OCI-LY1 (cell line): ENCODE data around the gene NBPF3.

Experiments
- H2AFZ ChIP-seq: fragments of 200-600 bp; sonication (generic), shearing (Covaris generic); 2 replicates; pipeline ENCODE4 v1.6.0; 2014; ENCODE audit warnings: antibody characterized with exemption, mild to moderate bottlenecking, low read length
- H3F3A ChIP-seq: fragments of 200-600 bp; sonication (generic), shearing (Covaris generic); 2 replicates; pipeline ENCODE4 v1.6.0; 2014; ENCODE audit warnings: mild to moderate bottlenecking, antibody characterized with exemption, low read length, moderate library complexity; ENCODE audit not compliant: insufficient read depth
- H3K27ac ChIP-seq: fragments of 200-600 bp; sonication (generic); 2 replicates; pipeline ENCODE4 v1.5.1; 2014; ENCODE audit warnings: low read length, mixed run types, mild to moderate bottlenecking, low read depth; ENCODE audit not compliant: poor library complexity, severe bottlenecking
- H3K27me3 ChIP-seq: fragments of 200-600 bp; sonication (generic); 2 replicates; pipeline ENCODE4 v1.6.0; 2014; ENCODE audit warnings: antibody characterized with exemption, mild to moderate bottlenecking, low read length, moderate library complexity; ENCODE audit not compliant: insufficient read depth
- H3K36me3 ChIP-seq: fragments of 200-600 bp; sonication (generic); 2 replicates; pipeline ENCODE4 v1.6.1; 2014; ENCODE audit warnings: mild to moderate bottlenecking, antibody characterized with exemption, low read length, moderate library complexity, mixed read lengths; ENCODE audit not compliant: insufficient read depth
- H3K4me1 ChIP-seq: fragments of 200-600 bp; sonication (generic); 2 replicates; pipeline ENCODE4 v1.5.1; 2014; ENCODE audit warnings: mild to moderate bottlenecking, low read length, moderate library complexity; ENCODE audit not compliant: insufficient read depth, severe bottlenecking
- H3K4me2 ChIP-seq: fragments of 200-600 bp; sonication (generic), shearing (Covaris generic); 2 replicates; pipeline ENCODE4 v1.6.1; 2014; ENCODE audit warnings: low read length
- H3K4me3 ChIP-seq: fragments of 200-600 bp; sonication (generic); 2 replicates; pipeline ENCODE4 v1.5.1; 2014; ENCODE audit warnings: low read length, low read depth, mild to moderate bottlenecking, mixed read lengths; ENCODE audit not compliant: poor library complexity, severe bottlenecking
- H3K79me2 ChIP-seq: fragments of 200-600 bp; shearing (Covaris generic); 2 replicates; pipeline ENCODE4 v1.6.1; 2016; ENCODE audit warnings: mixed run types, low read length, mixed read lengths; ENCODE audit not compliant: insufficient read depth
- H3K9ac ChIP-seq: fragments of 200-600 bp; sonication (generic), shearing (Covaris generic); 2 replicates; pipeline ENCODE4 v1.6.1; 2014; ENCODE audit warnings: mild to moderate bottlenecking, low read length, mixed read lengths
- H3K9me2 ChIP-seq: fragments of 200-600 bp; sonication (generic), shearing (Covaris generic); 2 replicates; pipeline ENCODE4 v1.6.1; 2014; ENCODE audit warnings: low read depth, mild to moderate bottlenecking, low read length, mixed read lengths
- H3K9me3 ChIP-seq: fragments of 200-600 bp; shearing (Covaris generic); 2 replicates; pipeline ENCODE4 v1.6.1; 2014; ENCODE audit warnings: low read length, mixed read lengths
- H4K20me1 ChIP-seq: fragments of 200-600 bp; sonication (generic), shearing (Covaris generic); 2 replicates; pipeline ENCODE4 v1.6.0; 2016; ENCODE audit warnings: mild to moderate bottlenecking, low read length; ENCODE audit not compliant: insufficient read depth
- CTCF ChIP-seq: fragments of 200-600 bp; sonication (generic), shearing (Covaris generic); IDR thresholded peaks from 2 replicates; pipeline ENCODE4 v1.5.1; 2017; ENCODE audit warnings: mild to moderate bottlenecking, antibody characterized with exemption, low read length, moderate library complexity, mixed read lengths
- EZH2 ChIP-seq: fragments of 200-600 bp; sonication (generic), shearing (Covaris generic); IDR thresholded peaks from 2 replicates; pipeline ENCODE4 v1.8.0; 2017; ENCODE audit warnings: borderline replicate concordance, mixed run types, mild to moderate bottlenecking, antibody characterized with exemption, low read length, moderate library complexity, mixed read lengths

NBPF3 gene

GRCh38 chr1:21511579-21512522, 71.9 kb downstream of the NBPF3 start:
- Histone ChIP-seq H3K9me2 (no peaks in the 10 kb centered on the region), H3K79me2 (no peaks in the 10 kb centered on the region), H3K36me3 (no peaks in the 10 kb centered on the region), H2AFZ (no peak overlapping the region), H4K20me1 (no peaks in the 10 kb centered on the region), H3K27ac (no peak overlapping the region), H3K9me3 (no peaks in the 10 kb centered on the region), H3K4me2 (no peak overlapping the region), H3K27me3 (0 out of 2 replicates have a peak, but pooled peaks cover 5% of the 10 kb centered on the region), H3F3A (0 out of 2 replicates have a peak, but pooled peaks cover 4% of the 10 kb centered on the region), H3K9ac (no peak overlapping the region), H3K4me3 (no peak overlapping the region), H3K4me1 (peaks cover 41% of the 10 kb centered on the region)
- TF ChIP-seq CTCF: no peak
- TF ChIP-seq EZH2: no peak

- H2AFZ ChIP-seq: no peak overlapping the region
- H3K27me3 ChIP-seq: no peaks in the 10 kb centered on the region
- no peaks in the 10 kb centered on the region for H3K9me2 ChIP-seq
- TF ChIP-seq EZH2 (no peak), CTCF (no peak)
- peaks cover 60% of the 10 kb centered on the region for H3K4me1 ChIP-seq
- no peak overlapping the region for H3K9ac ChIP-seq
- H3K4me3 ChIP-seq: no peak overlapping the region
- no peaks in the 10 kb centered on the region for H3K36me3 ChIP-seq
- H4K20me1 ChIP-seq: no peaks in the 10 kb centered on the region
- no peaks in the 10 kb centered on the region for H3K79me2 ChIP-seq
- H3K4me2 ChIP-seq: peak overlapping the region; percentile 25; the same call in 1 of the 2 replicates
- H3K27ac ChIP-seq: peak overlapping the region; percentile 37
- H3F3A ChIP-seq: peaks cover 11% of the 10 kb centered on the region; the same call in 1 of the 2 replicates
- H3K9me3 ChIP-seq: no peaks in the 10 kb centered on the region
Measured at GRCh38 chr1:21514245-21514644, 74.3 kb downstream of the NBPF3 start.

GRCh38 chr1:21517161-21517589, 77.2 kb downstream of the NBPF3 start:
- Histone ChIP-seq H3K27ac (peak overlapping the region; percentile 92), H3K4me2 (peak overlapping the region; percentile 56; the same call in 1 of the 2 replicates), H4K20me1 (no peaks in the 10 kb centered on the region), H3K4me1 (peaks cover 69% of the 10 kb centered on the region), H3K4me3 (no peak overlapping the region), H3F3A (peaks cover 11% of the 10 kb centered on the region; the same call in 1 of the 2 replicates), H3K79me2 (no peaks in the 10 kb centered on the region), H3K9ac (no peak overlapping the region), H3K36me3 (no peaks in the 10 kb centered on the region), H3K27me3 (no peaks in the 10 kb centered on the region), H2AFZ (no peak overlapping the region), H3K9me2 (no peaks in the 10 kb centered on the region), H3K9me3 (no peaks in the 10 kb centered on the region)
- TF ChIP-seq CTCF (no peak), EZH2 (no peak)
